Measurements from ENCODE around the gene CD3E. TPM values are rescaled to one million over a fixed set of nuclear protein-coding genes. Genes with fewer than 3 reads are reported as not detected.

CD3E gene
- total and polyA plus RNA-seq, 3 experiments from 2014 or later, result 534 to 1,158 (median 541) TPM

GRCh38 chr11:118264569-118265465 lies 39.7 kb upstream of the CD3E start:
- Mint-ChIP-seq H3K4me3 (peak overlapping the region in 6 of 7 donors; percentile 33 to 77 (median 70)), H3K27me3 (peaks cover 6 to 17% of the 10 kb centered on the region in 2 donors), H3K9me3 (no peaks in the 10 kb centered on the region), H3K4me1 (peaks cover 23 to 35% (median 28%) of the 10 kb centered on the region in 3 donors), H3K36me3 (no peaks in the 10 kb centered on the region), H3K27ac (peak overlapping the region in 5 of 8 donors; percentile 3 to 85 (median 53))
- peak overlapping the region; percentile 8 for H3K4me3 ChIP-seq (ENCODE audit: low read length)
- H3K27me3 ChIP-seq (ENCODE audit: insufficient read depth, low read length, poor library complexity, severe bottlenecking), result no peaks in the 10 kb centered on the region
- peaks cover 8% of the 10 kb centered on the region for H3K4me1 ChIP-seq (ENCODE audit: insufficient read depth, low read length)
- H3K36me3 ChIP-seq (ENCODE audit: insufficient read depth, low read length), result no peaks in the 10 kb centered on the region
- no peaks in the 10 kb centered on the region for H3K9me3 ChIP-seq (ENCODE audit: low read length)
- no peak overlapping the region for H3K27ac ChIP-seq (ENCODE audit: low read depth, low read length)
- CTCF ChIA-PET, result interaction anchor here (0.8 to 1.8 kb wide), 5 partner anchors 18 to 66 kb away, joined by 3 to 11 read pairs (median 5); no protein-coding TSS in a partner anchor
- DNase-seq, result no peak
- POLR2A ChIA-PET, result interaction anchor here (1.1 kb wide), 1 partner anchor 13 kb away, joined by 5 read pairs; the partner anchor contains the start of gene MPZL3

GRCh38 chr11:118265954-118266353 lies 38.6 kb upstream of the CD3E start:
- Histone ChIP-seq H3K27me3 (ENCODE audit: insufficient read depth, low read length, poor library complexity, severe bottlenecking) (no peaks in the 10 kb centered on the region), H3K4me3 (ENCODE audit: low read length) (no peak overlapping the region), H3K9me3 (ENCODE audit: low read length) (no peaks in the 10 kb centered on the region), H3K36me3 (ENCODE audit: insufficient read depth, low read length) (no peaks in the 10 kb centered on the region), H3K4me1 (ENCODE audit: insufficient read depth, low read length) (peaks cover 8% of the 10 kb centered on the region), H3K27ac (ENCODE audit: low read depth, low read length) (no peak overlapping the region)
- POLR2A ChIA-PET, result interaction anchor here (1.1 kb wide), 1 partner anchor 14 kb away, joined by 5 read pairs; the partner anchor contains the start of gene MPZL3
- H3K36me3 Mint-ChIP-seq, result no peaks in the 10 kb centered on the region
- DNase-seq, result no peak
- H3K4me1 Mint-ChIP-seq, result peaks cover 11 to 24% (median 16%) of the 10 kb centered on the region in 3 donors
- H3K27ac Mint-ChIP-seq, result peak overlapping the region in 4 of 8 donors; percentile 43 to 77 (median 52)
- H3K4me3 Mint-ChIP-seq, result no peak overlapping the region
- peaks cover 6 to 17% of the 10 kb centered on the region in 2 donors for H3K27me3 Mint-ChIP-seq
- H3K9me3 Mint-ChIP-seq, result no peaks in the 10 kb centered on the region
- CTCF ChIA-PET, result interaction anchor here (0.8 to 1.8 kb wide), 4 partner anchors 17 to 68 kb away, joined by 3 to 5 read pairs (median 4); no protein-coding TSS in a partner anchor

DNA sequence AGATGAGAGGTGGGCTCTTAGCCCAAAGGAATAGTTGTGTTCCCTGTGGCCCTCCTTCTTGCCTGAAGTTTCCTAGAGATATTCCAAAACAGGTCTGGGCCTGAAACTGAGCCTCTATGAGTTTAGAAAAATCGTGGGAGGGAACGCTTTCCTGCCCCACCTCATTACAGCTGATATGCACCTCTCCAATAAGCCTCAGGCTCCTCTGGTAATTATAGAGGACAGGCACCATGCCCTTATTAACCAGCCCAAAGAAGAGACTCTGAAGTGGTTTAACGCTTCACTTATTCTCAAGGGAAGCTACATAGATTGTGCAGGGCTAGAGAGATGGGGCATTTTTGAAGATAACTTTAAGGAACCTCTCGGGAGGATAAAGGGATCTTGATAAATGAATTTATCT lies 37.0 kb upstream of the CD3E start:
- H3K4me1 ChIP-seq (ENCODE audit: insufficient read depth, low read length), result peaks cover 8% of the 10 kb centered on the region
- Mint-ChIP-seq H3K27ac (no peak overlapping the region), H3K9me3 (no peaks in the 10 kb centered on the region), H3K4me1 (peaks cover 10 to 21% (median 15%) of the 10 kb centered on the region in 3 donors), H3K27me3 (peaks cover 6 to 11% of the 10 kb centered on the region in 2 donors), H3K36me3 (no peaks in the 10 kb centered on the region), H3K4me3 (no peak overlapping the region)
- no peaks in the 10 kb centered on the region for H3K36me3 ChIP-seq (ENCODE audit: insufficient read depth, low read length)
- no peak for DNase-seq
- no peaks in the 10 kb centered on the region for H3K9me3 ChIP-seq (ENCODE audit: low read length)
- H3K27me3 ChIP-seq (ENCODE audit: insufficient read depth, low read length, poor library complexity, severe bottlenecking), result no peaks in the 10 kb centered on the region
- no peak overlapping the region for H3K27ac ChIP-seq (ENCODE audit: low read depth, low read length)
- POLR2A ChIA-PET, result interaction anchor here (1.0 kb wide), 1 partner anchor 69 kb away, joined by 3 read pairs; no protein-coding TSS in a partner anchor
- no peak overlapping the region for H3K4me3 ChIP-seq (ENCODE audit: low read length)
- CTCF ChIA-PET, result interaction anchor here (1.1 to 1.2 kb wide), 2 partner anchors 28 to 69 kb away, joined by 3 to 5 read pairs; no protein-coding TSS in a partner anchor

DNA sequence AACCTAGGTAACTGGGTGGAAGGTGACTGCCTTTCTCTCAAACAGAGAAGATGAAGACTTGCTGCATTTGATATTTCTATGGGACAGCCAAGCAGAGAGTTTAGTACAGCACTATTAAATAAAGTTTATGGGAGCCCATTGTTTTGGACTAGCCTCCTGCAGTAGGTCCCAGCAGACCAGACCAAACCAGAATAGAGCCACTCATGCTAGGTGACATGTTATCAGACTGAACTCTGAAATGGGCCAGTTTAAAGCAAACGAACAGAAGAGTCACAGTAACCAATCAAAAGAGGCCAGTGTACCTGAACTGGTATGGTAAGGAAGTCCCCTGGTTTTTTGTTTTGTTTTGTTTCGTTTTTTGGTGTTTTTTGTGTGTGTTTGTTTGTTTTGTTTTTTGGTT lies 32.5 kb upstream of the CD3E start:
- H3K27me3 Mint-ChIP-seq, result peaks cover 0 to 3% of the 10 kb centered on the region in 2 donors
- no peaks in the 10 kb centered on the region for H3K36me3 ChIP-seq (ENCODE audit: insufficient read depth, low read length)
- no peak overlapping the region for H3K27ac Mint-ChIP-seq
- H3K4me1 ChIP-seq (ENCODE audit: insufficient read depth, low read length), result no peaks in the 10 kb centered on the region
- H3K4me3 ChIP-seq (ENCODE audit: low read length), result no peak overlapping the region
- DNase-seq, result no peak
- ChIA-PET POLR2A (no interaction called here), CTCF (no interaction called here)
- no peak overlapping the region for H3K4me3 Mint-ChIP-seq
- no peak overlapping the region for H3K27ac ChIP-seq (ENCODE audit: low read depth, low read length)
- H3K9me3 Mint-ChIP-seq, result no peaks in the 10 kb centered on the region
- H3K36me3 Mint-ChIP-seq, result peaks cover 0 to 1% (median 0%) of the 10 kb centered on the region in 3 donors
- no peaks in the 10 kb centered on the region for H3K9me3 ChIP-seq (ENCODE audit: low read length)
- no peaks in the 10 kb centered on the region for H3K27me3 ChIP-seq (ENCODE audit: insufficient read depth, low read length, poor library complexity, severe bottlenecking)
- H3K4me1 Mint-ChIP-seq, result peaks cover 0 to 4% (median 3%) of the 10 kb centered on the region in 3 donors

DNA sequence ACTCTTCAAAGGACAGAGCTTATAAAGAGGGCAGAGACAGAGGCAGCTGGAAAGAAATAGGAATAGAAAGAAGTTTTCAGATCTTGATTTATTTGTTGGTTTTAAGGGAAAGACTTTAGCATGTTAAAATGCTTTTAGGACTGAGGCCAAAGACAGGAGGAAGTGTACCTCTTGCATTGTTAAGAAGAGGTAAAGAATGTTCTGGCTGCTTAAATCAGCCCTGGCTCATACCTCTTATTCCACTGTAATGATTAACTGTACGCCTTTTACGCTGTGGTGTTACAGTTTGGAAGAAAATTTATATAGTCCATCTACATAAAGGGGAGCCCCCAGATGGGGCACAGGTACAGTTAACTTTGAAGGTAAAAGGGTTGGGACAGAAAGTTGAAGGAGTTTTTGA lies 30.3 kb upstream of the CD3E start:
- no peak for DNase-seq
- Histone ChIP-seq H3K36me3 (ENCODE audit: insufficient read depth, low read length) (no peaks in the 10 kb centered on the region), H3K9me3 (ENCODE audit: low read length) (no peaks in the 10 kb centered on the region), H3K4me3 (ENCODE audit: low read length) (no peak overlapping the region), H3K4me1 (ENCODE audit: insufficient read depth, low read length) (no peaks in the 10 kb centered on the region), H3K27me3 (ENCODE audit: insufficient read depth, low read length, poor library complexity, severe bottlenecking) (no peaks in the 10 kb centered on the region), H3K27ac (ENCODE audit: low read depth, low read length) (no peak overlapping the region)
- no peak overlapping the region for H3K27ac Mint-ChIP-seq
- H3K4me1 Mint-ChIP-seq, result peaks cover 3 to 11% (median 6%) of the 10 kb centered on the region in 3 donors
- no peaks in the 10 kb centered on the region for H3K9me3 Mint-ChIP-seq
- no peak overlapping the region for H3K4me3 Mint-ChIP-seq
- CTCF ChIA-PET, result no interaction called here
- POLR2A ChIA-PET, result no interaction called here
- peaks cover 0 to 3% of the 10 kb centered on the region in 2 donors for H3K27me3 Mint-ChIP-seq
- H3K36me3 Mint-ChIP-seq, result peaks cover 0 to 1% (median 0%) of the 10 kb centered on the region in 3 donors

DNA sequence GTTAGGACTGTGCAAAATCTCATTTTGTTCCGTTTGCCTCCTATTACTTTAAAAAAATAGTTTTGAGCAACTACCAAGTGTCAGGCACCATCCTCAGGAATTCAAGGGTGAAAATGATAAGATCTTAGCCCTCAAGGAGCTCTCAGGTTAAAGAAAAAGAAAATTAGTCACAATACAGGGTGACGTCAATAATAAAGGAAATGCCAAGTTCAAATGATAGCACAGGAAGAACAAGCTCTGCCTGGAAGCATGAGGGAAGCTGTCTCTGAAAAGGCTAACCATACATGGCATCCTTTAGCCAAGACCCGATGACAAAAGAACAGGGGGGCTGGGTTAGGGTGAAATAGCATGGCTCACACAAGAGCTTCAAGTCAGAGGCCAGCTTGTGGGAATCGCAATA lies 29.4 kb upstream of the CD3E start:
- Mint-ChIP-seq H3K4me3 (no peak overlapping the region), H3K27me3 (peaks cover 0 to 3% of the 10 kb centered on the region in 2 donors)

GRCh38 chr11:118276422-118276821 lies 28.1 kb upstream of the CD3E start:
- peaks cover 0 to 1% (median 0%) of the 10 kb centered on the region in 3 donors for H3K36me3 Mint-ChIP-seq
- peaks cover 7 to 16% (median 10%) of the 10 kb centered on the region in 3 donors for H3K4me1 Mint-ChIP-seq
- peaks cover 0 to 3% of the 10 kb centered on the region in 2 donors for H3K27me3 Mint-ChIP-seq
- peak overlapping the region in 1 of 8 donors; percentile 18 for H3K27ac Mint-ChIP-seq
- Histone ChIP-seq H3K27ac (ENCODE audit: low read depth, low read length) (no peak overlapping the region), H3K4me3 (ENCODE audit: low read length) (no peak overlapping the region), H3K27me3 (ENCODE audit: insufficient read depth, low read length, poor library complexity, severe bottlenecking) (no peaks in the 10 kb centered on the region), H3K36me3 (ENCODE audit: insufficient read depth, low read length) (no peaks in the 10 kb centered on the region), H3K4me1 (ENCODE audit: insufficient read depth, low read length) (peaks cover 8% of the 10 kb centered on the region), H3K9me3 (ENCODE audit: low read length) (no peaks in the 10 kb centered on the region)
- ChIA-PET POLR2A (no interaction called here), CTCF (interaction anchor here (1.4 to 2.4 kb wide), 5 partner anchors 15 to 78 kb away, joined by 3 to 9 read pairs (median 4); no protein-coding TSS in a partner anchor)
- H3K4me3 Mint-ChIP-seq, result no peak overlapping the region
- no peak for DNase-seq
- no peaks in the 10 kb centered on the region for H3K9me3 Mint-ChIP-seq

More for the DNA sequence above, 29.4 kb upstream of the CD3E start:
- ChIA-PET POLR2A (no interaction called here), CTCF (interaction anchor here (1.5 to 1.6 kb wide), 2 partner anchors 21 to 77 kb away, joined by 3 to 4 read pairs; no protein-coding TSS in a partner anchor)
- H3K4me1 ChIP-seq (ENCODE audit: insufficient read depth, low read length), result no peaks in the 10 kb centered on the region
- H3K4me1 Mint-ChIP-seq, result peaks cover 3 to 11% (median 6%) of the 10 kb centered on the region in 3 donors
- DNase-seq, result no peak
- H3K27ac Mint-ChIP-seq, result peak overlapping the region in 1 of 8 donors; percentile 35
- no peaks in the 10 kb centered on the region for H3K27me3 ChIP-seq (ENCODE audit: insufficient read depth, low read length, poor library complexity, severe bottlenecking)
- H3K36me3 ChIP-seq (ENCODE audit: insufficient read depth, low read length), result no peaks in the 10 kb centered on the region
- H3K9me3 ChIP-seq (ENCODE audit: low read length), result no peaks in the 10 kb centered on the region
- peaks cover 0 to 1% (median 0%) of the 10 kb centered on the region in 3 donors for H3K36me3 Mint-ChIP-seq
- no peak overlapping the region for H3K4me3 ChIP-seq (ENCODE audit: low read length)
- H3K27ac ChIP-seq (ENCODE audit: low read depth, low read length), result no peak overlapping the region
- no peaks in the 10 kb centered on the region for H3K9me3 Mint-ChIP-seq
